Epithelial cell of prostate (primary cell): Measurements from ENCODE around the gene ABLIM3.
A peak's percentile ranks its signal among the peaks of the same experiment; 100 is the strongest.

Experiments
- DNase-seq: peaks from one replicate; pipeline ENCODE4 v3.0.0-alpha.2; 2011; ENCODE audit warnings: low read depth, low spot score
- H3K27ac ChIP-seq: fragments of 450-650 bp; 2 replicates; pipeline ENCODE4 v1.5.1; 2017; ENCODE audit warnings: mild to moderate bottlenecking

The ABLIM3 gene

GRCh38 chr5:149141224-149141956 is at the start of gene ABLIM3:
Gene ABLIM3, plus strand, starts transcription at chr5:149141493. Its CDS starts 603 bp downstream, at chr5:149142096.
- DNase-seq = no peak
- H3K27ac ChIP-seq = peak within 1 kb of the TSS; percentile 99

GRCh38 chr5:149093625-149094024 is 47.7 kb upstream of the ABLIM3 start:
- H3K27ac ChIP-seq = no peak overlapping the region
- no peak for DNase-seq

GRCh38 chr5:149094996-149095395 is 46.3 kb upstream of the ABLIM3 start:
- peak overlapping the region; percentile 22 for H3K27ac ChIP-seq
- DNase-seq = no peak

- DNase-seq = no peak
- H3K27ac ChIP-seq = no peak overlapping the region
Measured at GRCh38 chr5:149099920-149100319, 41.4 kb upstream of the ABLIM3 start.

- DNase-seq = no peak
- no peak overlapping the region for H3K27ac ChIP-seq
Measured at GRCh38 chr5:149100331-149100730, 41.0 kb upstream of the ABLIM3 start.

GRCh38 chr5:149108651-149109280 is 32.5 kb upstream of the ABLIM3 start:
- no peak for DNase-seq
- peak overlapping the region; percentile 46 for H3K27ac ChIP-seq

GRCh38 chr5:149110406-149110805 is 30.9 kb upstream of the ABLIM3 start:
- DNase-seq = no peak
- peak overlapping the region; percentile 33 for H3K27ac ChIP-seq

GRCh38 chr5:149113669-149114068 is 27.6 kb upstream of the ABLIM3 start:
- DNase-seq = peak; percentile 71
- H3K27ac ChIP-seq = peak overlapping the region; percentile 83

GRCh38 chr5:149114403-149115312 is 26.6 kb upstream of the ABLIM3 start:
- no peak for DNase-seq
- H3K27ac ChIP-seq = peak overlapping the region; percentile 83

- no peak for DNase-seq
- no peak overlapping the region for H3K27ac ChIP-seq
Measured at GRCh38 chr5:149117970-149118369, 23.3 kb upstream of the ABLIM3 start.

- no peak overlapping the region for H3K27ac ChIP-seq
- no peak for DNase-seq
Measured at GRCh38 chr5:149118463-149118862, 22.8 kb upstream of the ABLIM3 start.

GRCh38 chr5:149121145-149121544 is 20.1 kb upstream of the ABLIM3 start:
- no peak for DNase-seq
- no peak overlapping the region for H3K27ac ChIP-seq

- H3K27ac ChIP-seq = no peak overlapping the region
- DNase-seq = no peak
Measured at GRCh38 chr5:149123211-149123610, 18.1 kb upstream of the ABLIM3 start.

GRCh38 chr5:149125386-149125891 is 15.9 kb upstream of the ABLIM3 start:
- H3K27ac ChIP-seq = peak overlapping the region; percentile 84
- DNase-seq = no peak

GRCh38 chr5:149126906-149127305 is 14.4 kb upstream of the ABLIM3 start:
- no peak for DNase-seq
- peak overlapping the region; percentile 84 for H3K27ac ChIP-seq

GRCh38 chr5:149127394-149127955 is 13.8 kb upstream of the ABLIM3 start:
- no peak for DNase-seq
- H3K27ac ChIP-seq = peak overlapping the region; percentile 84

GRCh38 chr5:149128023-149128875 is 13.0 kb upstream of the ABLIM3 start:
- H3K27ac ChIP-seq = peak overlapping the region; percentile 84
- DNase-seq = no peak

- peak; percentile 62 for DNase-seq
- peak overlapping the region; percentile 84 for H3K27ac ChIP-seq
Measured at GRCh38 chr5:149129181-149129580, 12.1 kb upstream of the ABLIM3 start.
